Stimulated activated effector memory CD8-positive, alpha-beta T cell treated with anti-CD3 and anti-CD28 coated beads, Interleukin-12 subunit alpha, Interleukin-12 subunit beta, amount 100 ng/mL, for 72 hours (primary cell): Measurements from ENCODE around the gene FAM9C.
"Not testable (repeated sequence)": the region's sequence is repeated elsewhere in the genome, so short reads cannot be mapped to it uniquely, and the experiment has no call there.

ENCODE experiments used
- ATAC-seq: fragments of 150-1000 bp; cut with Tn5 transposase; 2 replicates; pipeline ENCODE4 v1.10.0; 2021
- DNase-seq, 2 donors: peaks; one replicate each; pipeline ENCODE4 v3.0.0; 2021 to 2022; ENCODE audit warnings: low spot score in 2 of 2
- H3K27ac Mint-ChIP-seq: one replicate; pipeline ENCODE4 v1.8.0; 2022; ENCODE audit warnings: mild to moderate bottlenecking, mixed read lengths
- H3K36me3 Mint-ChIP-seq: one replicate; pipeline ENCODE4 v1.8.0; 2022; ENCODE audit warnings: mild to moderate bottlenecking, mixed read lengths
- H3K4me1 Mint-ChIP-seq: one replicate; pipeline ENCODE4 v1.8.0; 2022; ENCODE audit warnings: mixed read lengths
- H3K4me3 Mint-ChIP-seq: one replicate; pipeline ENCODE4 v1.8.0; 2022; ENCODE audit warnings: mild to moderate bottlenecking, mixed read lengths
- H3K9me3 Mint-ChIP-seq: one replicate; pipeline ENCODE4 v1.8.0; 2022; ENCODE audit warnings: mixed read lengths

Gene FAM9C

DNA sequence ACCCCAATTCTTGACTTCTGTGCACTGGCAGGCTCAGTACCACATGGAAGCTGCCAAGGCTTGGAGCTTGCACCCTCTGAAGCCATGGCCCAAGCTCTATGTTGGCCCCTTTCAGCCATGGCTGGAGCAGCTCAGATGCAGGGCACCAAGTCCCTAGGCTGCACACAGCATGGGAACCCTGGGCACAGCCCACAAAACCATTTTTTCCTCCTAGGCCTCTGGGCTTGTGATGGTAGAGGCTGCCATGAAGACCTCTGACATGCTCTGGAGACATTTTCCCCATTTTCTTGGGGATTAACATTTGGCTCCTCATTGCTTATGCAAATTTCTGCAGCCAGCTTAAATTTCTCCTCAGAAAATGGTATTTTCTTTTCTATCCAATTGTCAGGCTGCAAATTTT lies 17.9 kb upstream of the FAM9C start:
- ATAC-seq, H3K9me3 Mint-ChIP-seq, H3K27ac Mint-ChIP-seq, DNase-seq, H3K36me3 Mint-ChIP-seq, H3K4me3 Mint-ChIP-seq: not testable (repeated sequence)
- H3K4me1 Mint-ChIP-seq: peaks cover 19% of the 10 kb centered on the region

DNA sequence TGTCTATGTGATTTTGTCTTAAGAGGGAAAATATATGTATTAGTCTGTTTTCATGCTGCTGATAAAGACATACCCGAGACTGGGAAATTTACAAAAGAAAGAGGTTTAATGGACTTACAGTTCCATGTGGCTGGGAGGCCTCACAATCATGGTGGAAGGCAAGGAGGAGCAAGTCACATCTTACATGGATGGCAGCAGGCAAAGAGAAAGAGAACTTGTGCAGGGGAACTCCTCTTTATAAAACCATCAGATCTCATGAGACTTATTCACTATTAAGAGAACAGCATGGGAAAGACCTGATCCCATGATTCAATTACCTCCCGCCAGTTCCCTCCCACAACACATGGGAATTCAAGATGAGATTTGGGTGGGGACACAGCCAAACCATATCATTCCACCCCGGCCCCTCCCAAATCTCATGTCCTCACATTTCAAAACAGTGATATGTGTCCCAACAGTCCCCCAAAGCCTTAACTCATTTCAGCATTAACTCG lies 16.8 kb upstream of the FAM9C start:
- H3K4me3 Mint-ChIP-seq, ATAC-seq, H3K27ac Mint-ChIP-seq, H3K9me3 Mint-ChIP-seq, H3K36me3 Mint-ChIP-seq, DNase-seq: not testable (repeated sequence)
- peaks cover 14% of the 10 kb centered on the region for H3K4me1 Mint-ChIP-seq

DNA sequence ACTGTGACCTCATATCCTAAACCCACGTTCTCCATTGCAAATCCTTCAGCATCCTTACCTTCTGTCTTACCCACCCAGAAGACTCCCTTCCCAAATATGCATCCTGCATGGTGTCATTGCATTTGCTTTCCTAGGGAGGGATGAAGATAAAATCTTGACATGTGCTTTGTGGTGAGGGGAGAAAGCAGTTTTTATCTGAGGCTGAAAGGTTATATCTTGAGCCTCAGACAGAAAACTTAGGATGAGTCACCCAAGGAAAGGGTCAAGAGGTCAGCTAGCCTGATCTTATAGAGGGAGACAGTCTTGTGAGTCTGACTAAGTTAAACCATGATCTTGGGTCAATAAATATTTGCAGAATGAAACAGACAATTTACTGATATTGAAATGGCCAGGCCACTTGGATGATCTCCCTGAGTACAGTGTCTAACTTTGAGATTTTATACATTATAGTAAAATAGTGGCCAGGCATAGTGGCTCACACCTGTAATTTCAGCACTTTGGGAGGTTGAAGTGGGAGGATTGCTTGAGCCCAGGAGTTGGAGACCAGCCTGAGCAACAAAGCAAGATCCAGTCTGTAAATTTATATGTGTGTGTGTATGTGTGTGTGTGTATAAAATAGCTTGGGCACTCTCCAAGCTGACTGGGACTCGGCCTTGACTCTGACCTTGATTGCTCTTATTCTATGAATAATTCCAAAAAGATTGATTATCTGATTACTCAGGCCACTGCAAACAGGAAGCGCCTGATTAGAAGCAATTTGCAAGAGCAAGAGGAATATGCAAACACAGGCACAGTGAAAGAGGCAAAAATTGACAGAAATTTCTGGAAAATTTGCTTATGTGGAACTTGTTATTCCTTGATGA lies 15.4 kb upstream of the FAM9C start:
- H3K4me3 Mint-ChIP-seq: no peak overlapping the region
- DNase-seq (no peak), ATAC-seq (no peak)
- peaks cover 28% of the 10 kb centered on the region for H3K4me1 Mint-ChIP-seq
- H3K36me3 Mint-ChIP-seq: no peaks in the 10 kb centered on the region
- H3K27ac Mint-ChIP-seq: no peak overlapping the region
- peaks cover 3% of the 10 kb centered on the region for H3K9me3 Mint-ChIP-seq

DNA sequence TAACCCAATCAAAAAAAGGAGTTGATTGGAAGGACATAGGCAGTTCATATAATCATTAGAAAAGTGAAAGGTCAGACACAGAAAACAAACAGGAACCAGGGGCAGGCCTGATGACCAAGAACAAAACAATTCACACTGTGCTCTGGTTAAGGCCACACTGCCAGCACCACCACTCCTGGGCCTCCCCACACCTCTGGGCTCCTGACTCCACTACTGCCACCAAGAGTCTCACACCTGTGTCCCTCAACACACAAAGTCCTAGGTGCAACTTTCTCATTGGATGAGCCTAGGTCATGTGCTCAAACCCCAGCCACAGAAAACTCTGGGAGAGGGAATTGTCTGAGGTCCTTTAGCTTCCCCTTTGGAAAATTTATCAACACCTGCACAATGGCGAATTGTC lies 11.1 kb upstream of the FAM9C start:
- no peak overlapping the region for H3K27ac Mint-ChIP-seq
- DNase-seq: no peak
- no peak overlapping the region for H3K4me3 Mint-ChIP-seq
- H3K36me3 Mint-ChIP-seq: no peaks in the 10 kb centered on the region
- peaks cover 30% of the 10 kb centered on the region for H3K4me1 Mint-ChIP-seq
- peaks cover 1% of the 10 kb centered on the region for H3K9me3 Mint-ChIP-seq
- ATAC-seq: no peak

DNA sequence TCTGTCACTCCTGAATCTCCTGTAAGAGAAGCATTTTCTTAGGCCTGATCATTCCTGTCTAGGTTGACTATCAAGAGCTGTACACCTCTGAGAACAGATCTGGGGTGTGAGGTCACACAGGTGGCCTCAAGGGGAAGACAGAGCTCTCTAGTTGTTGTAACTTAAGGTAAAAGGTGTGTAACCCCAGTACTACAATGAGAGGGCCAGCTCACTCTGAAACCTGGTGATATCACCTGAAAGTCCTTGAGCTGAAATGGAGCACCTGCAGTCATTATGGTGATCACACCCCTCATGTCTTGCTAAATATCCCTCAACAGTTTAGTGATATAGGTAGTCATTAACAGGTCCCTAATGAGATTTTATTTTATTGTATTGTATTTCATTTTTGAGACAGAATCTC lies 8.8 kb upstream of the FAM9C start:
- H3K4me1 Mint-ChIP-seq: peaks cover 28% of the 10 kb centered on the region
- no peaks in the 10 kb centered on the region for H3K36me3 Mint-ChIP-seq
- H3K4me3 Mint-ChIP-seq: no peak overlapping the region
- ATAC-seq (peak; percentile 63), DNase-seq (no peak)
- H3K9me3 Mint-ChIP-seq: peaks cover 5% of the 10 kb centered on the region
- H3K27ac Mint-ChIP-seq: no peak overlapping the region

DNA sequence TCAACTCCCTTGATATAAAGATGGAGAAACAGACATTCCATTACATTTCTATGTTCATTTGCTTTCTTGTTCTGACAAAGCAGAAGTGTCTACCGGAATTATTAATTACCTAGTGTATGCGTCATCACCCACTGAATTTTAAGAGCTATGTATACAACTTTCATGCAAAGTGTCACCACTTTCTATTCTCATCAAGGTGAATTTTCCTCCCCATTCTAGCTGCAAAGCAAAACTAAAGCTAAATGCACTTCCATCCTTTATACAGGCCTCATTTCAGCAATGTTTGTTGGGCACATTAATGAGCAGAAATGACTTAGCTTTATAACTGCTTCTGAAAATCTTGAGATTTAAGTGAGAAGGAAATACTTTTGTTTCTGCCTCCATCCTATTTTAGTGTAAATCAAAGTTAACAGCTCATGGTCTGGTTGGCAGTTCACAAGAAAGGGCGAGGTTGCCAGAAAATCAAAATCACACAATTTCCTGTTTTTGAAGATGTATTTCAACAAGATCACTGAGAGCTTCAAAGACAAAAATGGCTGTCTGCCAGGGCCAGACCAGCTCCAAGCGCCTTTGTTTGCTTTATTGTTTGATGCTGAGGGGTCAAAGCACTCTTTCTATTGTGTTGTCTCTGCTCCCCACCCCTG lies 7.2 kb upstream of the FAM9C start:
- no peak for DNase-seq
- peak; percentile 91 for ATAC-seq
- H3K27ac Mint-ChIP-seq: peak overlapping the region; percentile 89
- H3K9me3 Mint-ChIP-seq: peaks cover 5% of the 10 kb centered on the region
- peak overlapping the region; percentile 13 for H3K4me3 Mint-ChIP-seq
- peaks cover 28% of the 10 kb centered on the region for H3K4me1 Mint-ChIP-seq
- no peaks in the 10 kb centered on the region for H3K36me3 Mint-ChIP-seq

DNA sequence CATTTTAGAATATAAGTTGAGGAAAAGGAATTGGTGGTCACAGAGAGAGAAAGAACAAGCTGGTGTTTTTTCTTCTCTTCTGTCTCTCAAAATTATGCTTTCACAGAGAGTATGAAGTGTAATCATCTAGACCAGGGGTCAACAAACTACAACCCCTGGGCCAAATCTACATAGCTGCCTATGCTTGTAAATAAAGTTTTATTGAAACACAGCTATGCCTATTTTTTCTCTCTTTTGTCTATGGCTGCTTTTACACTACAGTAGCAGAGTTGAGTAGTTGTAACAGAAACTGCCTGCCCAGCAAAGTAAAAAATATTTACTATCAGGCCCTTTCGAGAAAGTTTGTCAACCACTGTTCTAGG lies 6.7 kb upstream of the FAM9C start:
- Mint-ChIP-seq H3K36me3 (no peaks in the 10 kb centered on the region), H3K4me3 (peak overlapping the region; percentile 13)
- ATAC-seq: no peak

DNA sequence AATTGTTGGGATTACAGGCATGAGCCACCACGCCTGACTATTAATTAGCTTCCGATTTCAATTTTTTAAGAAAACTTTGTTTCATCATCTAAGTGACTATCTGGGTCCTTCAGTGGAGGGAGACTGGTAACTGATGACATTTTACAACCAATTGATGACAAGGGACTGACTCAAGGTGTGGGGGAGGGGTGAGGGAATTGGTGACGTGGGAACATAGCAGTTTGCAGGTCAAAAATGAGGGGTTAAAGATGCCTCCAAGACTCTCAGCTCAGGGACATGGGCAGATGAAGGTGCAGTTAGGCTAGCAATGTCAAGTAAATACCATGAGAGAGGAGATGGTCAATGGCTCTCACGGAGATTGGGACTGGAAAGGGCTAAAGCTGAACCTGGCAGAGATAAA lies 5.7 kb upstream of the FAM9C start:
- Mint-ChIP-seq H3K27ac (peak overlapping the region; percentile 89), H3K4me1 (peaks cover 15% of the 10 kb centered on the region), H3K9me3 (peaks cover 5% of the 10 kb centered on the region), H3K36me3 (no peaks in the 10 kb centered on the region), H3K4me3 (peak overlapping the region; percentile 20)
- ATAC-seq (no peak), DNase-seq (no peak)

More for the DNA sequence above, 6.7 kb upstream of the FAM9C start:
- no peak for DNase-seq
- Mint-ChIP-seq H3K9me3 (peaks cover 5% of the 10 kb centered on the region), H3K27ac (peak overlapping the region; percentile 89), H3K4me1 (peaks cover 25% of the 10 kb centered on the region)

DNA sequence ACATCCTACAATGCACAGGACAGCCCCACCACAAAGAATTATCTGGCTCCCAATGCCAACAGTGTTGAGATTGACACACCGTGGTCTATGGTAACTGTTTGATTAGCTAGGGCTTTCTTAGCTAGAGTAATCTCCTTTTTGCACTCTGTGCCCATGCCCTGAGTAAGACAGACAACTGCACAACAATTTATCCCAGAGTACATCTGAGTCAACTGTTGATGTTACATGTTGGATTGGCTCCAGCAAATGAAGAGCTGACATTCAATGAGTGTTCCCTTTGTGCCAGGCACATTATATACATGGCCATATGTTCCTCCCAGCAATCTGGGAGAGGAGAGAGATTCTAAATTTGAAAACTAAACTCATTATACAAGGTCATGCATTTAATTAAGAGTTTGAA lies 3.9 kb upstream of the FAM9C start:
- H3K27ac Mint-ChIP-seq: no peak overlapping the region
- DNase-seq (no peak), ATAC-seq (no peak)
- H3K4me3 Mint-ChIP-seq: no peak overlapping the region
- no peaks in the 10 kb centered on the region for H3K36me3 Mint-ChIP-seq
- peaks cover 5% of the 10 kb centered on the region for H3K9me3 Mint-ChIP-seq
- peaks cover 10% of the 10 kb centered on the region for H3K4me1 Mint-ChIP-seq

DNA sequence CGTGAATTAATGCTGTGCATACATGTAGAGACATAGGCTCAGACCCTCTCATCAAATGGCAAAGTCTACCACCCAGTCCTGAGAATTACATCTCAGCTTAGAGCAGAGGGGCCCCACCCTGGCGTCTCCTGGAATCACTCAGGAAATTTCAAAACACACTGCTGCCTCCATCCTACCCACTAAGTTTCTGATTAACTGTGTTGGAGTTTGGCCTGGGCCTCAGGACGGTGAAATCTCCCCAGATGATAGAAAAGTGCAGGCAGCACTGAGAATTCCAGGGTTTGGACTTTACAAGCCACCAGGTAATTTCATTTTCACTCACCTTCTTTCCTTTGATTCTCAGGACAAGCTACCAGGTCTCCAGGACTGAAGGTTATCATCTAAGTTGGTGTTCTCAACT lies 3.3 kb upstream of the FAM9C start:
- Mint-ChIP-seq H3K27ac (no peak overlapping the region), H3K4me3 (no peak overlapping the region), H3K36me3 (no peaks in the 10 kb centered on the region), H3K9me3 (peaks cover 5% of the 10 kb centered on the region), H3K4me1 (peaks cover 10% of the 10 kb centered on the region)
- ATAC-seq (no peak), DNase-seq (no peak)

DNA sequence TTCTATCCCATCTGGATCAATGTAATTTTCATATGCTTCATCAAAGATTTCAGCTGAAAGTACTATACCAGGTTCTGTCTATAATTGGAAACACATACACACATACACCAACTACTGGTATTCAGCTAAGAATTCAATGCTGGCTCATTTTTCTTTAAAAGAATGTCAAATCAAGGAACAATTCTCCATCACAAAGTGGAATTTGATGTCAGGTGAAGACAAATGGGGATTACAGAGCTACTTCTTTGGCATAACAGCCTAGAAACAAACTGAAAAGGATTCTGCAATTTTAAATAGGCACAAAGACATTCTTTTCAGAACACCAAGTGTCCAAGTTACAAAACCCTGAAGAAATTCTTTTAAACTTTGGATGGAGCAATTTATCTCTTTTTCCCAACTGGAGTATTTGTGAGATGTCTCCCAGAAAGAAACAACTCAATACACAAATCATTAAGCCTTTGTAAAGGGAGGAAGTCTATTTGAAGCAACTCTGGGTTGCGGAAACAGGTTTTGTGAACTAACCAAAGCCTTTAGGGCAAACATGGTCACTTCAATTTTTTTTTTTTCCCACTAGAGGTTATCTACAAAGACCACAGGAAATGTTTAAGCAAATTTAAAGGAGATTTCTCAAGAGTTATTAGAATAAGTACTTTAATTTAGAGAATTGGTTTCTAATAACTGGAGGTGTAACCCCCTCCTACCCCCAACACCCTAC lies 1.9 kb upstream of the FAM9C start:
- ATAC-seq (no peak), DNase-seq (no peak)
- Mint-ChIP-seq H3K27ac (no peak overlapping the region), H3K9me3 (peaks cover 5% of the 10 kb centered on the region), H3K4me1 (peaks cover 10% of the 10 kb centered on the region), H3K36me3 (no peaks in the 10 kb centered on the region), H3K4me3 (no peak overlapping the region)

DNA sequence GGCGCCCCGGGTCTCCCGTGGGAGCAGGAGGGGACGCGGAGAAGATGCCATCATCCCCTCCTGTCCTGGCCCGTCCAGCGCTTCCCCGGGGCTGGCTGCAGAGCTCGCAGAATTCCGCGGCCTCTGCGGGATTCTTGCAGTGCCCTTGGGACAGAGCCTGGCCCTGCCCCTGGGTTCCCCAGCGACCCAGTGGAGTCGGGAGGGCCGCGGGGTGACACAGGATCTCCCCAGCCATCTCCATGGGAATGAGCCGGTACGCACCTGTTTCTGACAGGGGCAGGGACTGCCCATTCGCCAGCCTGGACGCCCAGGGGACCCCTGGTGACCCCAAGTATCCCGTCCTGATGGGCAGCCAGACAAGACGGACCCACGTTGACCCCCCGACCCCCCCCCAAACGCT lies 482 bp downstream of the FAM9C start:
- no peak overlapping the region for H3K27ac Mint-ChIP-seq
- no peak for DNase-seq
- ATAC-seq: no peak
- H3K36me3 Mint-ChIP-seq: no peaks in the 10 kb centered on the region
- peaks cover 7% of the 10 kb centered on the region for H3K4me1 Mint-ChIP-seq
- H3K4me3 Mint-ChIP-seq: no peak overlapping the region
- H3K9me3 Mint-ChIP-seq: peaks cover 2% of the 10 kb centered on the region

DNA sequence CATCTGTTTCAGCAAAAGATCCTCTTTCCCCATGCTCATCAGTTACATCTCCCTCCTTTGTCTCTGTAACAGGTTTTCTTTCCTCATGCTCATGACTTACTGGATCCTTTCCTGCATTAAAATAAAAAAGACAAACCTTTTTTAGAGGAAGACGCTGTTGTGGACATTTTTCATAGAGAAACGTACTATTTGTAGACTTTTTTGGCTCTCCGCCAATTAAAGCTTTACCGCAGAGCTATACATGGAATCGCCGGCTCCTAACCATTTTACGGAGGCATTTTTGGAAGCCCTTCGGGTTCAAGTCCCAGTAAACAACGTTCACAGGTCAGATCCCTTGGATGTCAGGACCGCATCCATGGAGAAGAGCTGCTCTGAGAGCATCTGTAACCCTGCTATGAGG lies 1.3 kb downstream of the FAM9C start:
- Mint-ChIP-seq H3K4me1 (peaks cover 9% of the 10 kb centered on the region), H3K4me3 (no peak overlapping the region), H3K27ac (no peak overlapping the region), H3K36me3 (no peaks in the 10 kb centered on the region), H3K9me3 (peaks cover 2% of the 10 kb centered on the region)
- DNase-seq (no peak), ATAC-seq (no peak)

DNA sequence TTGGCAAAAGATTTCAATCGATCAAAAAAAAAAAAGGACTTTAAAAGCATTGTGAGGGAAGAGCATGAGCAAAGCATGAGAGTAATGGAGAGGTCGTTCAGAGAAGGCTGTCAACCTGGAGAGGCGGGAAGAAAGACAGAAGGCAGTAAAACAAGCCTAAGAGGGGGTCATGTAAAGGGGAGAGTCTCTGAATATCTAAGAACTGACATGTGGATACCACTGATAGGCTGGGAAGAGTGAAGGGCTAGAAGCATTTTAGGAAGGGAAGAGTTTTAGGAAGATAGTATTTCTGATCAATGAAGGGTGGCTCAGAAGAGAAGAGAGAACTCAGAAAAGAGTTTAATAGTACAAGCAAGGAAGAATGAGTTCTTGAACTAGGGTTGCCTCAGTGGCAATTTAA lies 7.5 kb downstream of the FAM9C start:
- no peak for DNase-seq
- Mint-ChIP-seq H3K9me3 (peaks cover 2% of the 10 kb centered on the region), H3K36me3 (no peaks in the 10 kb centered on the region), H3K4me3 (no peak overlapping the region), H3K27ac (peak overlapping the region; percentile 13), H3K4me1 (peaks cover 16% of the 10 kb centered on the region)
- ATAC-seq: no peak

DNA sequence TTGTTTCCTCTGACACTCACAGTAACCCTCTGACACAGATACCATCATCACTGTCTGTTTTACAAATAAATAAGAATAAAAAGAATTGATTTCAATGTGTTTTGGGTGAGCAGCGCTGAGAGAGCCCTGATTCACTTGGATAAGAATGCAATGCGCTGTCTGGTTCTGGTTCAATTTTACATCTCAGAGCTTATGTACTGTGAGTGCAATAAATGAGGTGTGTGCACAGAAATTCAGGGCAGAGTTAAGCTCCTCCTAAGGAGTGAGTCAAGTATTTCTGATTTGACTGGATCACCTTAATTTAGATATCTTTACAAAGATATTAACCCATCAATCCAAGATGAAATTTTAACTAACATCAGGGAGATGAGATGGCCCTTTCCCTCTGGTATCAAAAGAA lies 11.2 kb downstream of the FAM9C start:
- H3K4me1 Mint-ChIP-seq: peaks cover 14% of the 10 kb centered on the region
- no peak overlapping the region for H3K27ac Mint-ChIP-seq
- no peaks in the 10 kb centered on the region for H3K9me3 Mint-ChIP-seq
- no peak for DNase-seq
- H3K36me3 Mint-ChIP-seq: no peaks in the 10 kb centered on the region
- no peak for ATAC-seq
- H3K4me3 Mint-ChIP-seq: no peak overlapping the region
